Osteocyte (in vitro differentiated cells): ENCODE data around the gene CDKN2B-AS1. TPM values are rescaled to one million over a fixed set of nuclear protein-coding genes. Genes with fewer than 3 reads are reported as not detected.

Experiments
- DNase-seq: peaks from one replicate; pipeline ENCODE4 v3.0.0; 2021; ENCODE audit warnings: mixed read lengths; ENCODE audit not compliant: unreplicated experiment; ENCODE audit errors: extremely low spot score
- H3K27ac Mint-ChIP-seq: one replicate; pipeline ENCODE4 v1.8.0; 2021; ENCODE audit warnings: mild to moderate bottlenecking, mixed read lengths; ENCODE audit not compliant: unreplicated experiment
- H3K27me3 Mint-ChIP-seq: one replicate; pipeline ENCODE4 v1.8.0; 2021; ENCODE audit warnings: mixed read lengths; ENCODE audit not compliant: unreplicated experiment
- H3K36me3 Mint-ChIP-seq: one replicate; pipeline ENCODE4 v1.8.0; 2021; ENCODE audit warnings: mixed read lengths; ENCODE audit not compliant: unreplicated experiment
- H3K4me1 Mint-ChIP-seq: one replicate; pipeline ENCODE4 v1.8.0; 2021; ENCODE audit warnings: mixed read lengths; ENCODE audit not compliant: unreplicated experiment
- H3K4me3 Mint-ChIP-seq: one replicate; pipeline ENCODE4 v1.8.0; 2021; ENCODE audit warnings: mild to moderate bottlenecking, moderate library complexity, mixed read lengths; ENCODE audit not compliant: unreplicated experiment
- H3K9me3 Mint-ChIP-seq: one replicate; pipeline ENCODE4 v1.8.0; 2021; ENCODE audit warnings: mixed read lengths; ENCODE audit not compliant: unreplicated experiment
- total RNA-seq: library from RNA; stranded (reverse); gene quantifications from 2 replicates; pipeline ENCODE4 v1.2.1, GENCODE V29; 2021
- TF ChIP-seq, protein P1 (sequence below): fragments of 200-600 bp; sonication (generic); IDR thresholded peaks from 2 replicates; pipeline ENCODE4 v1.5.0; 2021; ENCODE audit warnings: antibody characterized with exemption, mild to moderate bottlenecking, moderate library complexity

The CDKN2B-AS1 gene
- total RNA-seq, 1 donor from 2014 or later: 4.0 TPM

DNA sequence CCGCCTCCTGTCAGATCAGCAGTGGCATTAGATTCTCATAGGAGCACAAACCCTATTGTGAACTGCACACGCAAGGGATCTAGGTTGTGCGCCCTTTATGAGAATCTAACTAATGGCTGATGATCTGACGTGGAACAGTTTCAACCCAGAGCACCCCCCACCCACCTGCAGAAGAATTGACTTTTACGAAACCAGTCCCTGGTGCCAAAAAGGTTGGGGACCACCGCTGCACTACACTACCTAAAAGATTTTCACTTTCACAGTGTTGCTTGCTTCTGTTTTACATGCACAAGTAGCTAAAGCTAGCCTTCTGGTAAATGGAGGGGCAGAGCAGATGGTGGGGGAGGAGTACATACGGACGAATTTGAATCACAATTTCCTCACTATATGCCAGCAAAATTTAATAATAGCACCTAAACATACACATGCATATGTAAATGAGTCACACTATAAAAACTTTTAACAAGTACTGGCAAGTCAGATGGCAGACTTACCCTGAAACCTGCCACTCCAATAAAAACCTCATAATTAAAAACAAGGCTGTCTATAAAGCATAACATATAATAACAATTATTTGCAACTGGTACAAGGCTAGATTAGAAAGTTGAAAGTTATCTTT is 38.5 kb downstream of the CDKN2B-AS1 start:
- H3K9me3 Mint-ChIP-seq: no peaks in the 10 kb centered on the region
- DNase-seq: no peak
- no peak overlapping the region for H3K4me3 Mint-ChIP-seq
- no peaks in the 10 kb centered on the region for H3K27me3 Mint-ChIP-seq
- TF ChIP-seq, protein P1, sequence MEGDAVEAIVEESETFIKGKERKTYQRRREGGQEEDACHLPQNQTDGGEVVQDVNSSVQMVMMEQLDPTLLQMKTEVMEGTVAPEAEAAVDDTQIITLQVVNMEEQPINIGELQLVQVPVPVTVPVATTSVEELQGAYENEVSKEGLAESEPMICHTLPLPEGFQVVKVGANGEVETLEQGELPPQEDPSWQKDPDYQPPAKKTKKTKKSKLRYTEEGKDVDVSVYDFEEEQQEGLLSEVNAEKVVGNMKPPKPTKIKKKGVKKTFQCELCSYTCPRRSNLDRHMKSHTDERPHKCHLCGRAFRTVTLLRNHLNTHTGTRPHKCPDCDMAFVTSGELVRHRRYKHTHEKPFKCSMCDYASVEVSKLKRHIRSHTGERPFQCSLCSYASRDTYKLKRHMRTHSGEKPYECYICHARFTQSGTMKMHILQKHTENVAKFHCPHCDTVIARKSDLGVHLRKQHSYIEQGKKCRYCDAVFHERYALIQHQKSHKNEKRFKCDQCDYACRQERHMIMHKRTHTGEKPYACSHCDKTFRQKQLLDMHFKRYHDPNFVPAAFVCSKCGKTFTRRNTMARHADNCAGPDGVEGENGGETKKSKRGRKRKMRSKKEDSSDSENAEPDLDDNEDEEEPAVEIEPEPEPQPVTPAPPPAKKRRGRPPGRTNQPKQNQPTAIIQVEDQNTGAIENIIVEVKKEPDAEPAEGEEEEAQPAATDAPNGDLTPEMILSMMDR: no peak
- H3K27ac Mint-ChIP-seq: no peak overlapping the region
- peaks cover 13% of the 10 kb centered on the region for H3K4me1 Mint-ChIP-seq
- H3K36me3 Mint-ChIP-seq: peaks cover 8% of the 10 kb centered on the region

DNA sequence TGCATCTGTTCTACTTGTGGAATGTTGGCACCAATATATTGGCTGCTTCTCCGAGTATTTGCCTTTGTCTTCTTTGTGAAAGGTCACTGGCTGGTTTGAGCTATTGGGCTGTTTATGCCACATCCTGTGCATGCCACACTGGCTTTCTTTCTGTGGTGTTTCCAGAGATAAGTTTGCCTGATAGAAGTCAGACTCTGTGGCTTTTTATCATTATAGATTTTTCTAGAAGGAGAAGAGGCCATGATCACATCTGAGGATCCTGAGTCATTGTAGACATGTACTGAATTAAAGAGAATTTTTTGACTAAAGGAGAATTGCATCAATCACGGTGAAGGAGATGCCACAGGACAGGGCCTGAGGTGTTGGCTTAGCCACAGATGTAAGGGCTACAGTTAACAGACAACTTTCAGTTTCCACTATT is 41.0 kb downstream of the CDKN2B-AS1 start:
- TF ChIP-seq, protein P1: no peak
- no peak for DNase-seq
- no peak overlapping the region for H3K27ac Mint-ChIP-seq
- peaks cover 8% of the 10 kb centered on the region for H3K36me3 Mint-ChIP-seq
- H3K4me1 Mint-ChIP-seq: peaks cover 10% of the 10 kb centered on the region
- no peaks in the 10 kb centered on the region for H3K9me3 Mint-ChIP-seq
- H3K27me3 Mint-ChIP-seq: no peaks in the 10 kb centered on the region
- H3K4me3 Mint-ChIP-seq: no peak overlapping the region

DNA sequence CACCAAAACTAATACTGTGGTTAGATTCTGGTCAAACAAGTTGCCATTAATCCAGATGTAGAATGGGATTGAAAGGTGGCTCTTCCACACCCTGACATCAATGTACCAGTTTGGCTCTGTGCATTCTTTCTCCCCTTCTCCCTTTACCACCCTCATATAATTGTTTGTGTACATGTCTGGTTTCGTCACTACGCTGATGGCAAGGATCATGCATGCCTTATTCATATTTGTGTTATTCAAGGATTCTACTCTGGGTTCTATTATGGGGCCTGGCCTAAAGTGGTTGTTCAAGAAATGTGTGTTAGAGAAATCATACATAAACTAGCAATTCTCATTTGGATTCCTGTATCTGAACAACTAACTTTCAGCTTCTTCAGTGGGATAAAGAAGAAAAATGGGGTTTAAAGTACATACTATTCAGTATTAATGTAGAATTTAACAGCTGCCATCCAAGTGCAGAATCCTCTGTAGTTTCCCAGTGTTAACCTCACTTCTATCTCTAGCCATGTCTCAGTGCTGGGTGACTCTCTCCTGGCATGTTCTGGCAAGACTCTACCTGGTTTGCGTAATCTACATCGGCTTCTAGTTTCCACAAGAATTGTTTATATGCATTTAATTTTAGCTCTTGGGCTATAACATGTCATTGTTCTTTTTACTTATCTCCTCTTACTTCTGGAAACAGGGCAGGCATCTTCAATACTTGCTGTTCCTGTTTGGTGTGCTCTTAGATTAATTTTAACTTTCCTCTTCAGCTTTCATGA is 42.5 kb downstream of the CDKN2B-AS1 start:
- DNase-seq: no peak
- TF ChIP-seq, protein P1: no peak
- H3K4me3 Mint-ChIP-seq: no peak overlapping the region
- H3K27me3 Mint-ChIP-seq: no peaks in the 10 kb centered on the region
- H3K27ac Mint-ChIP-seq: no peak overlapping the region
- H3K36me3 Mint-ChIP-seq: peaks cover 7% of the 10 kb centered on the region
- H3K4me1 Mint-ChIP-seq: peaks cover 20% of the 10 kb centered on the region
- no peaks in the 10 kb centered on the region for H3K9me3 Mint-ChIP-seq

DNA sequence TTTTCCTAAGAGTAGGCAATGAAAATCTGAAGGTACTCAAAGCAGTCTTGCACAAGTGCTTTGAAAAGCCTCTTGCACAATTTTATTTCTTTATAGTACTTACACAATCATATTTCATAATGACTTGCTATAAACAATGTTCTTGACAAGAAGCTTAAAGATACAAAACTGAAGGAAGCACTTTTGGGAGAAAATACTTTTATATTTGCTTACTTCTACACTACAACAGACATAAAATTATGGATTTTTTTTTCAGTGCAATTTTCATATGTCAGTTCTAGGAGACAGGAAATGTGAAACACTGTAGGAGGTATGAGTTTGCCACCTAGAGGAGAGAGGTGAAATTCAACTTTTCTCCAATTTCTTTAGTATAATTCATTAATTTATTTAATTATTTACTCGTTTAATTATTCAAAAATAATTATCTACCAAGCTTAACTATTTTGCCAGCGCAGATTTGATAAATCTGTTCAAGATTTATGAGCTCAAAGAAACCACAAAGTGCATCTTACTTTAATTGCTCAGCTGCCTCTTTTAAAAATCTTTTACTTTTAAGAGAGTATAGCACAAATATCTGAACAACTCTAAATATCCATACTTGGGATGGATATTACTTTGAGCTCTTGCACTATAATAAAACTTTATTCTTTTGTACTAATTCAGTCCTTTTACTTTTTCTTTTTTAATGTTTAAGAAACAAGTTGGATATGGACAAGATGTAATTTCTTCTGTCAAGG is 43.5 kb downstream of the CDKN2B-AS1 start:
- DNase-seq: no peak
- Mint-ChIP-seq H3K27ac (no peak overlapping the region), H3K4me3 (no peak overlapping the region), H3K36me3 (peaks cover 2% of the 10 kb centered on the region), H3K9me3 (no peaks in the 10 kb centered on the region), H3K27me3 (no peaks in the 10 kb centered on the region), H3K4me1 (peaks cover 22% of the 10 kb centered on the region)
- TF ChIP-seq, protein P1: peak; percentile 69

DNA sequence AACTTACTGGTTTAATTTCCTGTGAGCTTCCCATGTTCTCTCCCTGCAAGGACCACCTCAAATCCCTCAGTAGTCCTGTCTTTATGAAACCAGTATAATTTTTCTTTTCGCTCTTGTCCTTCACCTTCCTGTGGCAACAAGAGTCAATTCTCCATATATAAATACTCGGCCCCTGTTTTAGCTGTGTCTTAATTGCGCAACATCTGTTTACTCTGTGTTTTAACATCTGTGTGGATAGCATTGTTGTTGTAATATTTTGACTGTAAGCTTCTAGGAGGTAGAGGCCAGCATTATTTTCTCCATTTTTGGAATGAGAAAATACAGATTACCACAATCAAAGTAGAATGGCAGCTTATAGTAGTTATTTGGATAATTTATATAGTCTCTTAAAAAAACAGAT is 44.7 kb downstream of the CDKN2B-AS1 start:
- H3K9me3 Mint-ChIP-seq: no peaks in the 10 kb centered on the region
- no peak for DNase-seq
- H3K4me1 Mint-ChIP-seq: peaks cover 25% of the 10 kb centered on the region
- no peak overlapping the region for H3K27ac Mint-ChIP-seq
- H3K4me3 Mint-ChIP-seq: no peak overlapping the region
- H3K36me3 Mint-ChIP-seq: peaks cover 2% of the 10 kb centered on the region
- TF ChIP-seq, protein P1: no peak
- no peaks in the 10 kb centered on the region for H3K27me3 Mint-ChIP-seq
